ENCODE results near the gene EGLN2.
"Not testable (repeated sequence)": the region's sequence is repeated elsewhere in the genome, so short reads cannot be mapped to it uniquely, and the experiment has no call there.

DNA sequence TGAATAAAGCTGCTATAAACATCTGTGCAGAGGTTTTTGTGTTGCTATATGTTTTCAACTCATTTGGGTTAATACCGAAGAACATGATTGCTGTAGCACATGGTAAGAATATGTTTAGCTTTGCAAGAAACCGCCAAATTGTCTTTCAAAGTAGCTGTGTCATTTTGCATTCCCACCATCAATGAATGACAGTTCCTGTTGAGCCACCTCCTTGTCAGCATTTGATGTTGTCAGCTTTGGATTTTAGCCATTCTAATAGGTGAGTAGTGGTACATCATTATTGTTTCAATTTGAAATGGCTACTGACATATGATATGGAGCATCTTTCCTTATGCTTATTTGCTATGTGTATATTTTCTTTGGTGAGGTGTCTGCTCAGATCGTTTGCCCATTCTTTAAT is 43.0 kb downstream of the EGLN2 start:
- TF ChIP-seq, protein P1, sequence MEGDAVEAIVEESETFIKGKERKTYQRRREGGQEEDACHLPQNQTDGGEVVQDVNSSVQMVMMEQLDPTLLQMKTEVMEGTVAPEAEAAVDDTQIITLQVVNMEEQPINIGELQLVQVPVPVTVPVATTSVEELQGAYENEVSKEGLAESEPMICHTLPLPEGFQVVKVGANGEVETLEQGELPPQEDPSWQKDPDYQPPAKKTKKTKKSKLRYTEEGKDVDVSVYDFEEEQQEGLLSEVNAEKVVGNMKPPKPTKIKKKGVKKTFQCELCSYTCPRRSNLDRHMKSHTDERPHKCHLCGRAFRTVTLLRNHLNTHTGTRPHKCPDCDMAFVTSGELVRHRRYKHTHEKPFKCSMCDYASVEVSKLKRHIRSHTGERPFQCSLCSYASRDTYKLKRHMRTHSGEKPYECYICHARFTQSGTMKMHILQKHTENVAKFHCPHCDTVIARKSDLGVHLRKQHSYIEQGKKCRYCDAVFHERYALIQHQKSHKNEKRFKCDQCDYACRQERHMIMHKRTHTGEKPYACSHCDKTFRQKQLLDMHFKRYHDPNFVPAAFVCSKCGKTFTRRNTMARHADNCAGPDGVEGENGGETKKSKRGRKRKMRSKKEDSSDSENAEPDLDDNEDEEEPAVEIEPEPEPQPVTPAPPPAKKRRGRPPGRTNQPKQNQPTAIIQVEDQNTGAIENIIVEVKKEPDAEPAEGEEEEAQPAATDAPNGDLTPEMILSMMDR (IDR thresholded peaks at IDR 0.05) = not testable (repeated sequence)
- TF ChIP-seq POLR2A (IDR thresholded peaks at IDR 0.05) = not testable (repeated sequence)

Measured in esophagus squamous epithelium (tissue), 4 donors.